GM18870 (cell line): ENCODE results near the gene TMEM145.

Experiments
- ATAC-seq: cut with Tn5 transposase; IDR thresholded peaks from one replicate; pipeline ENCODE4 v1.9.1; 2021; ENCODE audit warnings: moderate library complexity; ENCODE audit not compliant: unreplicated experiment

The TMEM145 gene

DNA sequence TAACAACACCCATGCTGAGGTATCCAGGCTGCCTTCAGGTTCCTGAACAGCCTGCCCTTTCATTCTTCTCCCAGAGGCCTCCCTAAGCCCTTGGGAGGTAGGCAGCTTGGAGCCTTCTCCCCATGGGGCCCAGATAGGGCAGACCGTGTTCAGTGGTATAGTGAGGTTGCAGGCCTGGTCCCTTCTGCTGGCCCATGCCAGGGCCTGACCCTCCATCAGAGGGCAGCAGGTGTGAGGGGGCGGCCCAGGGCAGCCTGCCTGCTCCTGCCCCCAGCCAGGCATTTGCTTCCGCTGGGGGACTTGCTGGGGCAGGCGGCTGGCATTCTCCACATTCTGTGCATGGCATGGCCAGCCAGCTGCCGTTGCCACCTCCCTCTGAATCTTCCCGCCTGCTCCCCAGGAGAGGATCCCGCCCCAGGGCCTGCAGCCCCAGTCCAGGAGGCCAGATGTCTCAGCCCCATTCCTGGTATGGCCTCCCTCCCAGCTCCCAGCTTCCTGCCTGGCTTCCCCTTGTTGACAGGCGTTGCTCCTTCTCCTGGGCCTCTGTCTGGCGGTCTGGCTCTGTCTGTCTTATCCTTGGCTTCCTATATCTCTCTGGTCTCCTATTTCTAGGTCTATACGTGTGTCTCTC, 35.2 kb upstream of the TMEM145 start:
- ATAC-seq: no peak

- no peak for ATAC-seq
These were observed 34.5 kb upstream of the TMEM145 start for GRCh38 chr19:42278452-42279154.

GRCh38 chr19:42279155-42279901, 33.8 kb upstream of the TMEM145 start:
- ATAC-seq: no peak

DNA sequence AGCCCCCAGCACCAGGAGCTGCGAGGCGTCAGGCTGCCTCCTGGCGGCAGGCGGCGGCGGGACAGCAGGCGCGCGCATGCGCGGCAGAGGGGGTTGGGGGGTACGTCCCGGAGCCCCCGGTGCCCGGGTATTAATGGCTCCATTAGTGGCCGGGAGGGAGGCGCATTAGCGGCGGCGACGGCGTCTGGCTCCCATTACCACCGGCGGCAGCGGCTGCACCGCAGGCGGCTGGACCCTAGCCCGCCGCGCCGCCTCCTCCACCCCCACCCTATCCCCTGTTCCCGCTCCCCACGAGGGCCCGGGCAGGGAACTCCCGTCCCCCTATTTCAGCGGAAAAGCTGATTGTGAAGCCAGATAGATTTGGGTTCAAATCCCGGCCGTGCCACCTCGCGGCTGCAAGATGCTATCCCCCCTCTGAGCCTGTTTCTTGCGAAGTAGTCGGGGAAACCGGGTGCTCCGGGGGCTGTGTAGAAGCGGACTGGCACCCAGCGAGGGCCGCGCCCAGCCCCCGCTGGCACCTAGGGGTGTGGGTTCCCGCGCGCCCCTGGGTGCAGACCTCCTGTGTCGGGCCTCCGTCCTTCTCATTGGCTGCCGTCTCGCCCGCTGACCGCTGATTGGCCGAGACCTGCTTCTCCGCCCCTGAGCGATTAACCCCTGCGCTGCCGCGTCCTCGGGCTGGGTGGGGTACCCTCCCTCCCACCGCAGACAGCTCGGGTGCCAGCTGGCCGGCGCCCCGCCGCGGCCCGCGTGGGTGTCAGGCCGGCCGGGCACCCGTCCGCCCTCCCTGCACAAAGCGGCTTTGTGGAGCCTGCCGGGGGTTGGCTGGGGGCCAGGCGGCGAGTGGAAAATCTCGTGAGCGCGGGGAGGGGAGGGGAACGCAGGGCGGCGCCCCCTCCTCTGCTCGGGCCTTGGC, 33.0 kb upstream of the TMEM145 start:
- no peak for ATAC-seq

DNA sequence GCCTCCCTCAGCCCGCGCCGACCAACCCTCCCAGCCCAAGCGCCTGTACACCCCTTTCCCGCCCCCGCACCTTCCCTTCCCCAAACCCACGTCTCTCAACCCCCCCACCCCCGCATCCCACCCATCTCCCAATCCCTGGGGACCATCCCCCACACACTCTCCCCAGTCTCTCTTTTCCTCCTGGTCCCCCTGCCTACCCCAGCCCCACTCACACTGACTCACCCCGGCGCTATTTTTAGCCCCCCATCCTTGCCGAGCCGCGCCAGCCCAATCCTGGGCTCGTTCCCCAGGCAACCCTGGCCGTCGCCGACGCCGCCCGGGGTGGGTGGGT, 32.3 kb upstream of the TMEM145 start:
- ATAC-seq: no peak

- ATAC-seq: no peak
These were observed 31.8 kb upstream of the TMEM145 start for GRCh38 chr19:42281146-42281826.

DNA sequence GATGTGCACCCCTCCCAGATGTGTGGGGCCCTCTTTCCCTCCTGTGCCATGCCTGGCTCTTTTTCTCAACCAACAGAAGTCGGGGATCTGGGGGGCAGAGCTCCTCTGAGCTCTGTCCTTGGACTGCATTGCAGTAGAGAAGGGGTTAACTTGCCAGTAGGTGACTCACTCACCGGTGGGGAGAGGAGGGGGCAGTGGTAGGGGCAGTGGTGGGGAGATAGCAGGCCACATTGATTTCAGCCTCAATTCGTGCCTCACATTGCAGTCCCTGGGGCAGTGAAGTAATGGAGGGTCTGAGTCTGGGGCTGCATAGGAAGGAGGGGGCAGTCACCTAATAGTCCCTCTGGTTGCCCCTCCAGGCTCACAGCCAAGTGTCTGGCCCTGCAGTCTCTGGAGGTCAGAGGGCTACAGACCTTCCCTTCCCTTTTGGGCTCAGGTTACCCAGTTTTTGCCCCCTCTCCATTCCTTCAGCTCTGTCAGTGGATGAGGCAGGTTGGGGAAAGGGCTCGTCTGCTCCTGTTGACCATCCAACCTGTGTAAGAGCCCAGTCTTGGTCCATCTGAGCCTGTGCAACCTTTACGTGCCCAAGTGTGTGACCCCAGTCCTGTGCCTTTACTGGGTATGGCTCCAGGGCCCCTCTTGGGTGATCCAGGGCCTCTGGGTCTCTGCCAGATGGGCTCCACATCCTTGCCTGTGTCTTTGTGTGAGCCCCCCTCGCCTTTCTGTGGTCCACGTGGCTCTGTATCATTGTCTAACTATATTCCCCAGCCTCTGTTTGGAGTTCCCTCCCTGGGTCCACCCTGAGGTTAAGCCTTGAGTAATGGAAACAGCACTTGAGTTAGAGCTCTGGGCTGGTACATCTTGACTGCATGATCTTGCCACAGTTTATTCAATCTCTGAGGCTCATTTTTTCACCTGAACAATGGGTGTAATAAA, 31.0 kb upstream of the TMEM145 start:
- ATAC-seq: no peak

DNA sequence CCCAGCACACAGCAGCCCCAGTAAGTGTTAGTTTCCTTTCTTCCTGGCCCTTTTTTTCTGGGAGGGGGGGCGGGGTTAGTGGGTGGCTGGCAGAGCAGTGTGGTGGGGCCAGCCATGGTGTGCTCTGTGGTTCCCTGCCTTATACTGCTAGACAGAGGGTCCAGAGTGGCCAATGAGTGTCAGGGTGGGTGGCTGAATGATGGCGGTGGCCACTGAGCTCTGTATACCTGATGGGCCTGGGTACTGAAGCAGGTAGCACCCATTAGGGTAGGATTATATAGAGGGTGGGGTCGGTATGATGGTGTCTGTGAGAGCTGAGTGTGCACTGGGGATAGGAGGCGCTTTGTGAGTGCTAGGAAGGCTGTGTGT, 30.3 kb upstream of the TMEM145 start:
- no peak for ATAC-seq

DNA sequence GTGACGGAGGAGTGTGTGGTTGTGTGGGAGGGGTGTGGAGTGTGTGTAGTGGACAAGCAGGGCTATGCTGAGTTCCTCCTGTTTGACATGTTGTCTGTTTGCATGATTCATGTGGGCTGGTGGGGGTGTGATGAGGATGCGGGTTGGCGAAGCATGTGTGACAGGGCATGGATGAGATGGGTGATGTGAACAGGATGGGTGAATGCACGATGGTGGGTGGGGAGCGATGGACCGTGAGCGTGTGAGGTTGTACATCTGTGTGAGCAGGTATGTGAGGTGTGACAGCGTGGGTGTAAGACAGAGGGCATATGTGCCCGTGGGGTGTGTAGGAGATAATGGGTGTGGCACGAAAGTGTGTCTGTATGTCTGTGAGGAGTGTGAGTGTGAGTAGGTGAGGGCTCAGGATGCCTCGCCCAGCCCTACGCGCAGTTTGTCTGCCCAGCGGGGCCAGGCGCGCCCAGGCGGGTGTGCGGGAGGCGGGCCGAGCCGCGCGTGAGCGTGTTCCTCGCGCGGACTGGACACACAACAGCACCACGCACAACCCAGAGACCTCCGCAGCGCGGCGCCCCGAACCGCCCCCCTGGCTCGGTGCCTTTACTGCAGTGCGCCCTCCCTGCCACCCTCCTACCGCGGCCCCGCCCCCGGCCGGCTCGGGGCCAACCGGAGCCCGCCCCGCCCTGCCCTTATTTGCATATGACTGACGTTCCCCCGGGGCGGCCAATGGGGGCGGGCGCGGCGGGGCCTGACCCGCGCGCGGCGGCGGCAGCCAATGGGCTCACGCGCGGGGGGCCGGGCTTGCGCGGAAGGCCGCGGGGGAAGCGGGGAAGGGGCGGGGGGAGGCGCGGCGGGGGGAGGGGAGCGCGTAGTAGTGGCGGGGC, 29.7 kb upstream of the TMEM145 start:
- ATAC-seq: peak; percentile 33

GRCh38 chr19:42284066-42284501, 29.0 kb upstream of the TMEM145 start:
- ATAC-seq: no peak

DNA sequence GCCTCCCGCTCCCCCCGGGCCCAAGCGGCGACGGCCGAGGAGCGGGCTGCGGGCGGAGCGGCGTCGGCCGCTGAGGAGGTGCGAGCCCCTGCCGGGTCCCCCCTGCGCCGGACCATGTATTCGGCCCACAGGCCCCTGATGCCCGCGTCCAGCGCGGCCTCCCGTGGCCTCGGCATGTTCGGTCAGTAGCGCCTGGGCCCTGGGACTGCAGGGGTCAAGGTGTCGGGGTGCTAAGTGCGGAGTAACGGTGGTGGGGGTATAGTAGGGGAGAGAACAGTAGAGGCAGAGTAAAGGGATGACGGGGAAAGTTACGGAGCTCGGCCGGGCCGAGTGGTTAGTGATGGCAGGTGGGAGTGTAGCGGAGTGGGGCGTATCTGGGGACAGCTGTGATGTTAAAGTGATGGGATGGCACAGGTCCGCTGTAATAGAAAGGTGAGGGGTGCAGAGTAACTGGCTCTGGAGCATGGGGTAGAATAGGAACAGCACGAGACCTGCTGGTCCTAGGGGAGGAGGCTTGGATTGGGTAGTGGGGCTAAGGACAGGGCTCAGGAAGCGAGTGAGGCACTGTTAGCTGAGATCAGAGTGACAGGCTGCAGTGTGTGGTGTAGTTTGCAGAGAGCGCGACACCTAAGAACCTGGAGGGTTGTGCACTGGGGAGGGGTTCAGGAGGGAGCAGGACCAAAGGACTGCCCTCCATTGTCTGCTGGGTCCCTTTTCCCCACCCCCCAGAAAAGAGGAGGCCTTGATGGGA, 28.3 kb upstream of the TMEM145 start:
- ATAC-seq: no peak

GRCh38 chr19:42285541-42285941, 27.6 kb upstream of the TMEM145 start:
- no peak for ATAC-seq

GRCh38 chr19:42285988-42286348, 27.1 kb upstream of the TMEM145 start:
- ATAC-seq: no peak

- no peak for ATAC-seq
These were observed 26.6 kb upstream of the TMEM145 start for GRCh38 chr19:42286349-42287016.

DNA sequence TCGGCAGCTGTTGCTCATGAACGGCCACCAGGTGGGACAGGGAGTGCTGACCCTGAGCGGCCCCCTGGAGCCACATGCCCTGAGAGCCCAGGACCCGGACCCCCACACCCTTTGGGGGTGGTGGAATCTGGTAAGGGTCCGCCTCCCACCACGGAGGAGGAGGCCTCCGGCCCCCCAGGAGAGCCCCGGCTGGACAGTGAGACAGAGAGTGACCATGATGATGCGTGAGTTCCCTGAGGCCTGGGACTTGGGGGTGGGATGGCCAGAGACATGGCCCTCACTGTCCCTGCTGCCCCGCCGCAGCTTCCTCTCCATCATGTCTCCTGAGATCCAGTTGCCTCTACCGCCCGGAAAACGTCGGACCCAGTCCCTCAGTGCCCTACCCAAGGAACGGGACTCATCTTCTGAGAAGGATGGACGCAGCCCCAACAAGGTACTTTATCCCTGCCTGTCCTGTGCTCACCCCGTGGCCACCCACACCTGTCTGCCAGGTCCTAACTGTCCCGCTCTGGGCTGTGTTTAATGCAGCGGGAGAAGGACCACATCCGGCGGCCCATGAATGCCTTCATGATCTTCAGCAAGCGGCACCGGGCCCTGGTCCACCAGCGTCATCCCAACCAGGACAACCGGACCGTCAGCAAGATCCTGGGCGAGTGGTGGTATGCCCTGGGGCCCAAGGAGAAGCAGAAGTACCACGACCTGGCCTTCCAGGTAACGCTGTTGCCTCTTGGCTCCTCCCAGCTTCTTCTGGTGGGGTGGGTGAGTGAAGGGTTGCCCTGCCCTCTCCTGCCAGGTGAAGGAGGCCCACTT, 25.9 kb upstream of the TMEM145 start:
- no peak for ATAC-seq

GRCh38 chr19:42287827-42288107, 25.3 kb upstream of the TMEM145 start:
- ATAC-seq: no peak

DNA sequence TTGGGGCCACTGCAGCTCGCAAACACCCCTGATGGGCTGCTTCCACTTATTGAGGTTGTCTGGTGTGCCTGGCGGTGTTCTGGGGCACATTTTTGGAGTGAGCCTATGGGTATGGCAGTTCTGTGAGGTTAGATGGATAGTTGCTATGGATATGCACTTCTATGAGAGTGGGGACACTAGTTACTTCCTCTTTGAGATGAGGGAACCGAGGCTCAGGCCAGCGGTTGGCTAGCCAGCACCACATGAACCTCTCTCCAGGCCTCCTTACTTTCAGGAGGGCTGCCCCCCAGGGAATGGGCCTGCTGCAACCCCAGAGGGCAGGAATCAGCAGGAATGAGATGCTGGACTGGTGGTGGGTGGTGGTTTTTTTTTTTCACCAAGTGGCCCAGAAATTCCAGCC, 24.7 kb upstream of the TMEM145 start:
- ATAC-seq: no peak
